HFF-Myc (cell line): ENCODE data around the gene BCL2L2.
A peak's percentile ranks its signal among the peaks of the same experiment; 100 is the strongest.

Experiments used
- DNase-seq: peaks from one replicate; pipeline ENCODE4 v3.0.0-alpha.2; 2011; ENCODE audit warnings: low read depth; ENCODE audit errors: extremely low read depth
- H3K4me3 ChIP-seq: replicated peaks from 2 replicates; pipeline ENCODE4 v1.5.1; 2011; ENCODE audit warnings: low read depth, mild to moderate bottlenecking, control low read depth, low read length
- TF ChIP-seq, protein P1 (sequence below): IDR thresholded peaks from 2 replicates; pipeline ENCODE4 v1.5.1; 2012; ENCODE audit warnings: mild to moderate bottlenecking, low read depth, low read length, control low read depth; ENCODE audit errors: missing control alignments

The BCL2L2 gene

GRCh38 chr14:23346693-23347405 lies 40.2 kb downstream of the BCL2L2 start:
- H3K4me3 ChIP-seq = no peak overlapping the region
- TF ChIP-seq, protein P1, sequence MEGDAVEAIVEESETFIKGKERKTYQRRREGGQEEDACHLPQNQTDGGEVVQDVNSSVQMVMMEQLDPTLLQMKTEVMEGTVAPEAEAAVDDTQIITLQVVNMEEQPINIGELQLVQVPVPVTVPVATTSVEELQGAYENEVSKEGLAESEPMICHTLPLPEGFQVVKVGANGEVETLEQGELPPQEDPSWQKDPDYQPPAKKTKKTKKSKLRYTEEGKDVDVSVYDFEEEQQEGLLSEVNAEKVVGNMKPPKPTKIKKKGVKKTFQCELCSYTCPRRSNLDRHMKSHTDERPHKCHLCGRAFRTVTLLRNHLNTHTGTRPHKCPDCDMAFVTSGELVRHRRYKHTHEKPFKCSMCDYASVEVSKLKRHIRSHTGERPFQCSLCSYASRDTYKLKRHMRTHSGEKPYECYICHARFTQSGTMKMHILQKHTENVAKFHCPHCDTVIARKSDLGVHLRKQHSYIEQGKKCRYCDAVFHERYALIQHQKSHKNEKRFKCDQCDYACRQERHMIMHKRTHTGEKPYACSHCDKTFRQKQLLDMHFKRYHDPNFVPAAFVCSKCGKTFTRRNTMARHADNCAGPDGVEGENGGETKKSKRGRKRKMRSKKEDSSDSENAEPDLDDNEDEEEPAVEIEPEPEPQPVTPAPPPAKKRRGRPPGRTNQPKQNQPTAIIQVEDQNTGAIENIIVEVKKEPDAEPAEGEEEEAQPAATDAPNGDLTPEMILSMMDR = no peak
- DNase-seq = no peak

- TF ChIP-seq, protein P1 = no peak
- DNase-seq = no peak
- no peak overlapping the region for H3K4me3 ChIP-seq
These were observed 41.0 kb downstream of the BCL2L2 start for GRCh38 chr14:23347406-23348296.

- DNase-seq = no peak
- TF ChIP-seq, protein P1 = no peak
- no peak overlapping the region for H3K4me3 ChIP-seq
These were observed 41.6 kb downstream of the BCL2L2 start for GRCh38 chr14:23348297-23348655.

DNA sequence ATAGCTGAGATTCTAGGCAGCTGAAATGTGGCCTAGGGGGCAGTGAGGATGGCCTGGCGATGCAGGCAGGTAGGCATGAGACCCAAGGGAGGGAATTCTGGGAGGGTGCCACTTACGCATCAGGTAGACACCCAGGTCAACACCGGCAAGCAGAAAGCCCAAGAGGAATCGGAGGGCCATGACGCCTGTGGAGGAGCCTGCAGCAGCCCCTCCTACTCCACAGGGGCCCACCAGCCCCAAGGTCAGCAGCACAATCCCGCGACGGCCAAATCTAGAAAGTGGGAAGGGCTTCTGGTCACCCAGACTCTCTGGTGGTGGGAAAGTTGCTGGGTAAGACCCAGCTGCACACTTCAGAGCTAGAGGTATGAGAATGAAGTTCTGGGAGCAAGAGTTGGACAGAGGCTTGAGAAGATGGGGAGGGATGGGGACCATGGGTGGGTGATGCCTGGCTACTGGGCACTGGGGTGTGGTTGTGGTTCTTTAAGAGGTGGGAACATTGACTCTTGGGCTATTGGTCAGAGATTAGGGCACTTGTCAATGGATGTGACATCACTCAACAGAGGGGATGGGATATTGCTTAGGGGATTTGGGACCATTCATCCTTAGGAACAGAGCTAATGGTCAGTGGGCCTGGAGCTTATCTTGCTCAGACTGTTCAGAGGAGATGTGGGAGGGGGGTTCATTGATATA lies 42.7 kb downstream of the BCL2L2 start:
- no peak overlapping the region for H3K4me3 ChIP-seq
- TF ChIP-seq, protein P1 = no peak

GRCh38 chr14:23351681-23352505 lies 45.3 kb downstream of the BCL2L2 start:
- DNase-seq = no peak
- H3K4me3 ChIP-seq = peak overlapping the region; percentile 49
- TF ChIP-seq, protein P1 = no peak

More for the DNA sequence above, 42.7 kb downstream of the BCL2L2 start:
- no peak for DNase-seq
